Activated CD4-positive, CD25-positive, alpha-beta regulatory T cell treated with anti-CD3 and anti-CD28 coated beads, Interleukin-2, amount 50 U/mL, for 24 hours (primary cell): ENCODE data around the gene ADRB1.

Experiments used
- ATAC-seq, 2 donors: fragments of 150-1000 bp; cut with Tn5 transposase; one replicate each; pipeline ENCODE4 v1.10.0; 2021; ENCODE audit warnings: mild to moderate bottlenecking in 1 of 2, moderate library complexity in 1 of 2

The ADRB1 gene

DNA sequence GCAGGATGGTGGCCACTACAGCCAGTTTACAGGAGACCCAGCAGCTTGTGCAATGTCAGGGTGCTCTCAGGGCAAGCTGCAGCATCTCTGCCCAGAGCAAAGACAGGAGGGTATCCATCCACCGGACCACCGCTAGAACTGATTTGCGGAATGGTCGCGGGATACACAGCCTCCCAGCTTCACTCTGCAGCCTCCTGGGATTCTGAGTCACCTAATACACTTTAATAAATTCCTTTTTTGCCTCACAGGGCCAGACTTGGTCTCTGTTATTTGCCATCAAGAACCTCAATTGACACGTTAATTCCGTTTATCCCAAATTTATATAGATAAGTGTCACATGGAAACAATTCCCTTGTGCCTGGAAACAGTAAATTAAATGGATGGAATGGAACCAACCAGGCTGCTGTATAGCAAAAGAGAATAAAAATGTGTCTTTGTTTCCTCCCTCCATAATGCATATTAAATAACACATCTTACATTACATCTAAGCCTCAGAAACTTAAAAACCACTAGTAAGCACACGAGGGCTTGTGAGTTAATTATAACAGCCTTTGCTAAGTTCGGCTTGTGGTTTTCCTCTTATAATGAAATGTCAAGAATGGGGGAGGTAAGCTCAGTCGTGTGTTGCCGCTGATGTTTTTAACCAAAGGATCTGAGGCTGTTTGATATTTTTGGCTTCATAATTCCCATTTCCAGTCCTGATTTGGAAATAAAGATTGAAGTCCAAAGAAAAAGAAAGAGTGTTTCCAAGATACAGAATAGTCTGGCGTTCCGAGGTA is 52.1 kb downstream of the ADRB1 start:
- ATAC-seq = no peak
